Islet of Langerhans (tissue), 1 donor: ENCODE results near the gene ATXN1.
"Not testable (repeated sequence)": the region's sequence is repeated elsewhere in the genome, so short reads cannot be mapped to it uniquely, and the experiment has no call there.

Source experiments
- FAIRE-seq: peaks from one replicate; lab custom pipeline; 2011; peaks lifted over from hg19 to GRCh38; lab: Jason Lieb, UNC

The ATXN1 gene

DNA sequence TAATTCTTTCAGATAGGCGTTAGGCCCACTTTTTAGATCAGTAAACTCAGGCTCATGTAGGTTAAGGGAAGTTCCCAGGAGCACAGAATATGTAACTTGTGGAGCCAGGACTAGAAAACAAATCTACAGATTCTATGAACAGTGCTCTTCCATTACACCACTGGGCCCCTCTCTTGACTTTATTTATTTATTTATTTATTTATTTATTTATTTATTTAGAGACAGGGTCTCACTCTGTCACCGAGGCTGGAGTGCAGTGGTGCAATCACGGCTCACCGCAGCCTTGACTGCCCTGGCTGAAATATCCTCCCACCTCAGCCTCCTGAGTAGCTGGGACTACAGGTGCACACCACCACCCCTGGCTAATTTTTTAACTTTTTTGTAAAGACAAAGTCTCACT is 382.9 kb downstream of the ATXN1 start:
- FAIRE-seq, result not testable (repeated sequence)

DNA sequence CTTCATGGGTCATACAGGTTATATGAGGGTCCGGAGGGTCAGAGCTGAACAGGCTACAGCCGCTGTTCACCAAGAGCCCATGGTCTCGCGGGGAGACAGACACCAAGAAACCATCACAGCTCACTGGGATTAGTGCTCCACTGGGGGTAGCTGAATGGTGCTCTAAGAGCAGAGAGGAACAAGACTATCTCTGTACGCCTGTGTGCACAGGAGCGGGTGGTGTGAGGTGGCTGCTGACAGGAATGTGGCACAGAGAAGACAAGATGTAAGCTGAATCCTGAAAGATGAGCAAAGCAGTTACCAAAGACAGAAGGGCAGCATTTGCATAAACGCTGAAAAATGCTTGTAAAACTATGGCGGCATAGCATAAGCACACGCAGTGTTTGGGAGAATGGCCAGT is 383.8 kb downstream of the ATXN1 start:
- FAIRE-seq, result no peak

DNA sequence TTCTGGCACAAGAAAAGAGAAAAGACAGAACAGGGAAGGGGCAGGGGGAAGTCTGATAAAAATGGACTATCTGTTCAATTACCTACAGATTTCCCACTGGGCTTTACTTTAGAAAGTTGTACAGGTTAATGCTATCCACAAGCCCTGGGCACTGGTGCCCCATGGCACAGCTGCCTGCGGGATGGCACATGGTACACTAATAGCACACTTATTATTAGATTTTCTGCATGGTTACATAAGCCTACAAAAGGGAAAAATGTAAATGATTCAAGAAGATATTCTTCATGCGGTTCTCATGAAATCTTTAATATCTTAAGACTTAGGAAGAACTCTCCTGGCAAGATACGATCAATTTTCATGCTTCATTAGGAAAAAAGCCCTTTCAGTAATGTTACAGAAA is 385.4 kb downstream of the ATXN1 start:
- no peak for FAIRE-seq

DNA sequence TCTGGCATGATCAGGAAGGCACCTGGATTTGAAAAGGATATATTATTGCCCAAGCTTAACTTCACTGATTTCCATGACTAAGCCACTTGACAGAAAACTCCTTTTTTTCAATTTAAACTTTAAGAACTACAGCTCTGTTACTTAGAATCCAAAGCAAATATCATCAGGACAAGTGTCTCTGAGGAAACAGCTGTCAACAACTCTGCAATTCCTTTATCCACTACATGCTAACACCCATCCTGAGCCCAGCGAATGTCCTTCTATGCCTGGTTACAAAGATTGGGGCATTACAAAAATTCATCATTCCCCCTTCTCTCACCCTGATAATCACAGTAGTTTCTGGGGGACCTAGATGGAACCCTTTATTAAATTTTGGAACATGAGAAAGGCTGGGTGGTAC is 386.1 kb downstream of the ATXN1 start:
- FAIRE-seq, result no peak

DNA sequence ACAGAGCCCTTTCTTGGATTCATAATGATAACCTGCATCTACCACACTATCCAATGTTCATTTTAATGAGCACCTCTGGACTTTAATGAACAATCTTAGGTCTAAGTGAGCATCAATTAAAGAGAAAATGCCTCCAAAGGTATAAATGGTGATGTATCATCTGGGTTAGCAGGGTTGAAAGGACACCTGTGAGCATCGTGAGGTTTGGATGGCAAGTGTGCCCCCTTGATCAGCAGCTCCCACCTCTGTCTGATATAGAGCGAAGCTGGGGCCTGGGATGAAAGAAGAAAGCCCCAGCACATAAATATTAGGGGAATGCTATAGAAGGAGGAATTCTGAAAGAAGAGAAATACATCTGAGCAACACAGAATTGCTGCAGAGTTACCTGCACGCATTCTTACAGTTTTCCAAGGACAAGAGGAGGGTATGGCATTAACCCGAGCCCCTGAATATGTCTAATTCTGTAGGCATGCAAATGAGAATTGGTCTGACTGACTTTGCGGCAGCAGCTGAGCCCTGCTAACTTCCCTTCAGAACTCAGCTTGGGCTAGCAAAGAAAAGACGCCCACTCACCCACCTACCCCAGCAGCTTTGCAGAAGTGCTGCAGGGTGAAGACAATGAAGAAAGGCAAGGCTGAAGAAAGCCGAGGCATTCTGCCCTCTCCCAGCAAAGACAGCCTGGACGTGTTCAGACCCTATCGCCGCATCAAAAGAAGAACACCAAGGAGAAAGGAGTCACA is 386.6 kb downstream of the ATXN1 start:
- FAIRE-seq, result no peak

DNA sequence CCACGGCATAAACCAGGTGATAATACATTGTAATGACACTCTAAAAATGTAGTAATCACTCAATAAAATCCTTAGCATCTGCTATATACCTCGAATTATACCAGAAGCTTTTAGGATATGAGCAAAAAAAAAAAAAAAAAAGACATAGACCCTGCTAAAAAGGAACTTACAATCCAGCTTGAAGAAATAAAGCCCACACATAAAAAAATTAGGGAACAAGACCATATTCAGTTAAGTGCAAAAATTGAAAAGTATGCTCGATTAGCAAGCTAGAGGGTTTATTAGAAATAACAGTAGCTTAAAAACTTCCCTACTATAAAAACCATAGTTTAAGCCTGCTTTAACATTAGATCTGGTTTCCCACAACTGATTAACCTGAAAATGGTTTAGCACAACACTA is 387.2 kb downstream of the ATXN1 start:
- FAIRE-seq, result no peak

DNA sequence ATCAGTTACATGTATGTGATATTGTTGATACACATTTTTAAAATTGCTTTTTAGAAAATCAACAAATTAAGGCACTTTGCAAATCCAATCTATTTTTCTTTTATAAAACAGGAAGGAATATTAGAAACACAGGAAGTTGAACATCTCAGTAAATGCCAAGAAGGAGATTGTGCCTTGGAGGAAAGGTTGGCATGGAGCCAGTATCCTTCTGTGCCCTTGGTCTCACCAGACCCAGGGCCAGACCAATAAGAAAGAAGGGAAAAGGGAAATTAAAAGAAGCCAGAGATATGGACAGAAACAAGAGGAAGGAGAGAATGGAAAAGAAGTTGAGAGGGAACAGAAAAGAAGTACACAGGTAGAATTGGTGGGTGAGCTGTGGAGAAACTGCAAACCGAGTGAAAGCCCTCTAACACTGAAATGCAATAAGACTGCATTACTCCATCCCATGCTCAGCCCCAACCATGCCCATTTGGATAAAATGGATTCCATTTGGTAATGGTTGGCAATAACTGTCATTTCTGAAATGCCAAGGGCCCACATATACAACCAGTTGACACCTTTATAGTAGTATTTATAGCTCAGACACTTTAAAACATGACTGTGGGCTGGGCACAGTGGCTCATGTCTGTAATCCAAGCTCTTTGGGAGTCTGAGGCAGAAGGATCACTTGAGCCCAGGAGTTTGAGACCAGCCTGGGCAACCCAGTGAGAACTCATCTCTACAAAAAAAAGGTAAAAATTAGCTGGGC is 389.1 kb downstream of the ATXN1 start:
- FAIRE-seq, result no peak

DNA sequence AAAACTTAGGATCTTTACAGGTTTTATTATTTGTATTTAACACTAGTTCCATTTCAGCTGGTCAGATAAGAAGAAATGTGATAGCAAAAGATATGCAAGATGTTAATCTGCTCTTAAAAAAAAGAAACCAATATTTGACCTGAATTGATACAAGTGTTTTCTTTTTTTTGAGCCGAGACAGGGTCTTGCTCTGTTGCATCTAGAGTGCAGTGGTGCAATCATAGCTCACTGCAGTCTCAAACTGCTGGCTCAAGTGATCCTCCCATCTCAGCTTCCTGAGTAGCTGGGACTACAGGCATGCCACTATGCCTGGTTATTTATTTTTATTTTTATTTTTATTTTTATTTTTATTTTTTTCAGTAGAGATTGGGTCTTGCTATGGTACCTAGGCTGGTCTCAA is 389.9 kb downstream of the ATXN1 start:
- no peak for FAIRE-seq

DNA sequence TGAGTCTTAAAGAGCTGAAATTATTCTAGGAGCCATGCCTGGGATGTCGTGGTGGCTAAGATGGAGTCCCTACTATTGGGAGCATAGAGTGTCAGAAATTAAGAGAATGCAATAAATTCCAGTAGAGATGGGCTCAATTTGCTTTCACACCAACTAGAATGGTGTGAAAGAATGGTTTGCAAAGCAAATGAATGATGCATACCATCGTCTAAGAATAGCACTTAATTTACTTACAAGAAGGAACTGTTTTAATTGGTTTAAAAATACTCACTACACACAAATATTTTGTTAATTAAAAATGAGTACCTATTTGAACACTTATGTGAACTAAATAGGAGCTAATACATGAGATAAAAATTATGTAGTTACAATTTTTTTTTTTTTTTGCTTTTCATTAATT is 390.3 kb downstream of the ATXN1 start:
- no peak for FAIRE-seq

DNA sequence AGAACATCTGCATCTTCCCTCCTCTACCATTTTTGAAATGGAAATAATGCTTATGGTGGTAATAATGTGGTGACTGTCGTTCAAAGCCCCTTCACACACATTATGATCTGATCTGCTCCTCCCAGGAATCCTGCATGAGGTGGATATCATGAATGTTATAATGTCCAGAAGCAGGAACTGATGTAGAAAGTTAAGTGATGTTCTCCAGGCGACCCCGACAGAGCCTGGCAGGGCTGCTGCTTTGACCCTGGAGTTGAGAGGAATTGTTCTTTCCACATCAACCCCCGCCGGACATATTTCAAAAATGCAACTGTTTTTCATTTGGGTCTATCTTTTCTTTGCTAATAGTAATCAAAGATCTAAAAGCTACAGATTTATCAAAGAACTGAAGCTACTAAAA is 391.3 kb downstream of the ATXN1 start:
- no peak for FAIRE-seq

DNA sequence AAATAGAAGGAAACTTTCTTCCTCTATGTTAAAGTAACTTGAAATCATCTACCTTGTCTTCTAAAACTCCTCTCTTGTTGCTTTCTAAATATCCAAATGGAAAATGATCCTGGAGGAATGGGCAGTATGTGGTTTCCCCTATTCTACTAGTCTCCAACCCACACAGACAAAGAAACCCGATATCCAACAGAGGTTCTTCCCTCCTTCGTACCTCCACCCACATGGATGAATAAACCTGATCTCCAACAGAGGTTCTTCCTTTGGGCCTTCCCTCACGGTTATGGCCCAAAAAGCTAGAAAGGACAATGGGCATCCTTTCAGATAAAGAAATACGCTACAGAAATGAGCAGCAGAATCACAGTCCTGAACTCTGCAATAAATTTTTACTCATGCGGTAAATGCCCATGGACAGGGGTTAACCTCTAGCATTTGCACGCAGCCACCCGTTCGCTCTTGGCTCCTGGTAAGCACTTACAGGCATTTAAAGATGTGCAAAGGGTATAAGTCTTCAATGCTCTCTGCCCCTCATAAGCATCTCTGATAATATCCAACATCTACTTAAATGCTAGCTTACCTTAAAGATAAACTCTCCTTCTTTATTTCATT is 392.0 kb downstream of the ATXN1 start:
- FAIRE-seq, result no peak

DNA sequence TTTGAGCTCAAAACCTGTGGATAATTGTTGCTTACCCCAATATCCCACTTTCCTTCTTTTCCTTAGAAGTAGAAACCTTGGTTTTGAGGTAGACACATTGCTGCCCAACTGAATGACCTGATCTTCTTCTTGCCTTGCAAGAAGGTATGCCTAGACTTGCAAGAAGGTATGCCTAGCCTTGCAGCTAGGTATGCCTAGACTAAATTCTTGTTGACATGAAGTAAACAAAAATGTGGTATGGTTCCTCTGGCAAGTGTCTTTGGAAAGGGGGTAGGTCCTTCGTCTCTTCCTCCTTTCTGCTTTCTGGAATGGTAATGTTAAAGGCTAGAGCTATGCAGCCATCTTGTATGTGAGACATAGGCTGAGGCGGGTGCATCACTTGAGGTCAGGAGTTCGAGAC is 393.7 kb downstream of the ATXN1 start:
- no peak for FAIRE-seq

DNA sequence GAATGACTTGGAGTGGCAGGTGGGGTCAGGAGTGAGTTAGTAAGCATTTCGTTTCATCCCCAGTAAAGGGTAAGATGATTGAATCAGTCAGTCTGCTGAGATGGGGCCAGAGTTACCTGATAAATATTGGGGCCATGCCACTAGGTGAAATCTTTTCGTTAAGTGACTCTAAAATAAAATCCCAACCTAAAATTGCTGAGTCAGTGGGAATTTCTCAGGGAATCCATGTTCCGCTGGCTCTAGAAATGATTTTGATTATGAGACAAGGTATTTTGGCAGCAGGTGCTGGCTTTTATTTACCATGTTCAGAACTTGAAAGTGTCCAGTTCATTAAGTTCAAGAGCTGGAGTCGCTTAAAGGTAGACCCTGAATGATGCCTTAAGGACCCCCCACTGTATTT is 397.5 kb downstream of the ATXN1 start:
- FAIRE-seq, result no peak

DNA sequence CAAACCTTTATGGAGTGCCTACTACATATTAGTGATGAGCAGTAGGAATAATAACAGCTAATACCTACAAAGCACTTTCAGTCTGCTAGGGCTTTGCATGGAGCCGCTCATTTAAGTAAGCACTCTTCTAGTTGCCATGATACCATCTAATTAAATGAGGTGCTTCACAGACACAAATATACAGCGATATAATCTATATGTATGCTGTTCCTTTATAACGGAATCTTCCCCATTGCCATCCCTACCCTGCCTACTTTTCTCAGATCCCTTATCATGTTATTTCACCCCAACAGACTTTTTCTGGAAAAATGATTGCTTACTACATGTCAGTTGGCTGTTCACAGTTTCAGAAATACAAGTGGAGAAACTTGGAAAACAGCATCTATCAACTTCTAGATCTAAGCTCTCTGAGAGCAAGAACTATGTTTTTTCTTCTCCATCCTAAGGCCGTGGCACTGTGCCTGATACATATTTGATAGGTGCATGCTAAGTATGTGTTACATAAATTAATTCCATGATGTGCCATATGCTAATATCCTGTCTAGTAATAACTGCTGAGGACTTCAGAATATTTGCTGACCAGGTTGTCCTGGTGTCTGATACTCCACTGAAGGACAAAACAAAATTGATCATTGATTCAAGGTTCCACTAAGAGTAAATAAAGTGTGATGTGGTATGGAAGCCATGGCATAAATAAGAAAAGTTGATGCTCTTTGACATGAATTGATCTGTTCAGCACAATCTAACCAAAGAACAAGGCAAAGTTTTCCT is 398.3 kb downstream of the ATXN1 start:
- no peak for FAIRE-seq

DNA sequence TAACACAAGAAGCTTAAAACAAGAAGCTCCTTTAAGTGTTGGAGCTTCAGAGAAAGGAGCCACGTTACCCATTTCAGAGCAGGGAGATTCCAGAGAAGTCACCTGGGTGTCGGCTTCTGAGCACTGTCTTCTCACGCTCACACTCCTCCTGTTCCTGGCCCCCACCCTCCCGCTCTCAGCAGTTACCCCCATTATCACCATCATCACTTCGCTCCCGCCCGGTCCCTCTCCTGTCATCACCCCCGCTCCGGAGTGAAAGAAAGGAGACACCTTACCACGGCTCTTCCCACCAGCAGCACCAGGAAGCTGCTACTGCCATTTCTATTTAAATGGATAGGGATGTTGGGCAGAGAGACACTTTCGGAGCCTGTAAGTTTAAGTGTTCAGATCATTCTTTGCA is 399.0 kb downstream of the ATXN1 start:
- FAIRE-seq, result no peak

DNA sequence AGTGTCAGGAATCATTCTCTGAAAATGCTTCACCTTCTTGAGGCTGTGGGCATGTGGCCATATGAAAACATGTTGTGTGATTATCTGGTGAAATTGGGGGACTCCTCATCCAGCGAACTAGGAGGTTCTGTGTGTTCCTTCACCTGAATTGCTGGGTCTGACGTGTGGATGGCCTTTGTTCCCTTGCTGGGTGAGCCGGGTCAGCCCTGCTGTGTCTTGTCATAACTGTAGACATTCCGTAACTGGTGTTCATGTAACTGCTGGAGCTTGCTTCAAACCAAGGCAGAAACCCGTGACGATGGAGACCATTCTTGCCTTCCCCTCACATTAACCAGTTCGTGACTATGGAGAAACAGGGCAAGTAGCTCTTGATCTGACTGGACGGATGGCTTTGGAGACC is 399.4 kb downstream of the ATXN1 start:
- no peak for FAIRE-seq

DNA sequence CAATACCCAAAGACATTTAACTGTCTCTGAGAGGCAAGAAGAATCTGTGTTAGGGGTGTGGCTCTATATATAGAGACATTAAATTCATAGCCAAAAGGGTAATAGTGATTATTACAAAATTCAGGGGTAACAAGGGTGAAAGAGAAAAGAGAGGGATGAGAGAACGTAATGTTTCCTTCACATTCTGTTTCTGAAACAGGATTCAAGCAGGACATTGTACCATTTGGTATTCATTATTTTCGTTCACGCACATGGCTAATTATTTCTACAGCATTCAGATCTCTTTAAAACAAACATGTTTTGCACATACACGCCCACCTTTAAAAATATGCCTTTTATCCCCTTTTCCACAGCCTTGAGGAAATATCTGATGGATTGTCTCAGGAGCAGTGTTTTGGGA is 400.1 kb downstream of the ATXN1 start:
- no peak for FAIRE-seq

DNA sequence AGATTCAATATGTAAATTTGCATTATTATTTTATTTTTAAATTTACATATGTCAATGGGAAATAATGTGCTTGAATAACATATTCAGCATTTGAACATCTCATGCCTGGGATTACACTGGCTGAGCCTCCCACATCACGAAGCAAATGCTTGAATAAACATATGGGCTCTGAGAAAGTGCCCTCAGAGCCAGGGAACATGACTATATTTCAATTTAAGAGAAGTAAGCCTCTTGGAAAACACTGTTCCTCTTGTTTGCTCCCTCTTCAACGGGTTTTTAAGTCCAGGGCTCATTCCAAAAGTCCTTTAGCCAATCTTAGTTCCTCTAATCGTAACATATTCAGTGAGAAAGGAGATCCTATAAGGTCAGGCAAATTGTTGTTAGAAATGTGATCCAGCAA is 400.9 kb downstream of the ATXN1 start:
- FAIRE-seq, result no peak

DNA sequence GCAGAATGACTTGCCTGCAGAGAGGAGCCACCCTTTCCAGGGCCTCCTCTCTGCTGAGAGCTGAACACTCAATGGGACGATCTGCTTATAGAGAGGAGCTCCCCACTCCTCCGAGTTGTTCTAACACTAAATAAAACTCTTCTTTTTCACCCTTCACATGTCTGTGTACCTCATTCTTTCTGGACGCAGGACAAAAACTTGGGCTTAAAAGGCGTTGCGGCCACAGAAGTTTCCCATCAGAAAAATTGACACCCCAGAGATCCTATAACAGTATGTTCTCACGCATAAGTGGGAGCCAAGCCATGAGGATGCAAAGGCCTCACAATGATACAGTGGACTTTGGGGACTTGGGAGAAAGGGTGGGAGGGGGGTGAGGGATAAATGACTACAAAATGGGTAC is 401.7 kb downstream of the ATXN1 start:
- FAIRE-seq, result no peak

DNA sequence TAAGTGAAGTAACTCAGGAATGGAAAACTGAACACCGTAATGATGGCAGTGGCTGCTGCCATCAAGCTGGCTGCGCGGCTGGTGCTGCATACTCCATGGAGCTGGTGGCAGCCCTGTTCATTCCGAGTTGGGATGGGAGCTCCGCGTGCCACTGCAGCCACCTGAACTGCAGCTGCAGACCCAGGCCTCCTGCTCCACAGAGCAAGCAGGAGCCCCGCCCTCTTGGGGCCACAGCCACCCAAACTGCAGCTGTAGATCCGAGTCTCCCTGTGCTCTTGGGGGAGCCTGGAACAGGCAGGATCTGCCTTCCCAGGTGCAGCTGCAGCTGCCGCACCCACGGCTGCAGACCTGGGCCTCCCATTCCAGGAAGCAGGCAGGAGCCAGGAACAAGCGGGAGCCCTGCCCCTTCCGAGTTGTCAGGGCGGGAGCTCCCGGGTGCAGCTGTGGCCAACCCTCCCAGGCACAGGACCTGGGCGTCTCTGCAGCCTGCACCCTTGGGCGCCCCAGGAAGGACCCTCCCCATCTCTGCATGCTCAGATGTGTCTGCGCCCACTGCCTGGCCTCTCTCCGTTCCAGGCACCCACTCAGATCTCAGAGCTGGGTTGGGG is 402.6 kb downstream of the ATXN1 start:
- FAIRE-seq, result no peak

DNA sequence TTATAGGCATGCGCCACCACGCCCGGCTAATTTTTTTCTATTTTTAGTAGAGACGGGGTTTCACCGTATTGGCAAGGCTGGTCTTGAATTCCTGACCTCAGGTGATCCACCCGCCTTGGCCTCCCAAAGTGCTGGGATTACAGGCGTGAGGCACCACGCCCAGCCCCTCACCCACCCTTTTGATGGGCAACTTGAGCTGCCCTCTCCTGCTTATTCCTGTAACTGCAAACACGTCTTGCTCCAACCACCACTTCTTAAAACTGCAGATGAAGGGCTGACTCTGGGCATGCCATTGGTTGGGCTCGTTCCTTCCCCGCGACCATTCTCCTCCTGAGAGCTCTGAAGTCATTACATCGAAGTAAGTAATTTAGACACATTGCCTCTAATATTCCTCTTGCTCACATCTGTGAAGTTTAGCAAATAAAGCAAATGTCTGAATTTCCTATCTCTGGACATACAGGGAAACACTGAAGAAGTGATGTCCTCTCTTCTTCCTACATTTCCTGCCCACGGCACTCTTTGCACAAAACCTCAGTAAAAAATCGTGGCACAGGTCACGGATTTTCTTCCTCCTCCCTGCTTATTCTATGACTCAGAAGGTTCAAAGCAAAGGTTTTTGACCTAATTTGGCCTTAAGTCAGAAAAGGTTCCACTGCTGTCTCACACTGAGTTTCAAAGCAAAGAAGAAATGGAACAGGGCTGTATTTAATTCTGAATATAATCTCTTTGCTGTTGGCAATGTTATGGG is 405.4 kb downstream of the ATXN1 start:
- no peak for FAIRE-seq

DNA sequence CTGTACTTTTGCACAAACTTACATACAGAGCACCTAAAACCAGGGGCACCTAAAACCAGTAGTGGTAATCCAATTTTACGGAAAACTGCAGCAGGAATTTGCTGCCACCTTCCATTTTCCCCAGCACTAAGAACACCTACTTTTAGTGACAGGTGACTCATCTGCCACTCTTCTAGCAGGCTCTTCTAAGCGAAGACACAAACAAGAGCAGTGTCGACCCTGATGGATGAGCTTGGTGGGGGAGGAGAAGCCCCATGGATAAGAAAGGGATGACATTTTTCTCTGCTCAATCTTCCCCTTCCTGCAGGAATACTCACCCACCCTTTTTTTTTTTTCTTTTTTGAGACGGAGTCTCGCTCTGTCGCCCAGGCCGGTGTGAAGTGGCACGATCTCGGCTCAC is 406.0 kb downstream of the ATXN1 start:
- no peak for FAIRE-seq
